GM13976 (cell line): ENCODE results near the gene PDP2.

Experiments
- DNase-seq: peaks from one replicate; pipeline ENCODE4 v3.0.0; 2012; ENCODE audit warnings: low spot score
- in situ Hi-C: fragments of 300-500 bp; cut with MboI; formaldehyde crosslinking; loops from one replicate; pipeline ENCODE4 v1.12.0; 2022; ENCODE audit warnings: low sequenced_read_pairs, mixed read lengths, inconsistent platforms; ENCODE audit not compliant: unreplicated experiment
- TF ChIP-seq, protein P1 (sequence below): IDR thresholded peaks from 2 replicates; pipeline ENCODE4 v1.5.1; 2012; ENCODE audit warnings: borderline replicate concordance, mild to moderate bottlenecking; ENCODE audit not compliant: insufficient read depth; ENCODE audit errors: extremely low read depth, missing control alignments, control extremely low read depth

Gene PDP2

DNA sequence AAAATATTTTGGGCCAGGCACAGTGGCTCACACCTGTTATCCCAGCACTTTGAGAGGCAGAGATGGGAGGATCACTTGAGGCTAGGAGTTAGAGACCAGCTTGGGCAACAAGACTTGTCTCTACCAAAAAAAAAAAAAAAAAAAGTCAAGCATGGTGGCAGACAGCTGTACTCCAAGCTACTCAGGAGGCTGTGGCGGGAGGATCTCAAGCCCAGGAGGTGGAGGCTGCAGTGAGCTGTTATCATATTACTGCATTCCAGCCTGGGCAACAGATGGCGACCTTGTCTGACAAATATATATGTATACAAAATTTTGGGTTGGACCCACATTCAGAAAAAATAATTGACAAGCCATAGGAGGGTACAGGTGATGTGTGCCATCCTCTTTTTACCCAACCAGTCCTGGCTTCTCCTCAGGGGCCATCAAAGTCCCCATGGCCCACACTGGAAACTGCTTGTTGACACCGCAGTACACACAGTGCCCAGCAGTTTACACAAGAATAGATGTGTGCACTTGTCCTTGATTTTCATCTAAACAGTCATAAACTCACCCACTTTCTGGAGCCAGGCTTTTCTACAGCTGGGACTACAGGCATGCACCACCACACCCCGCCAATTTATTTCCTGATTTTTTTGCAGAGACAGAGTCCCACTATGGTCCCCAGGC, 56.7 kb downstream of the PDP2 start:
- no peak for DNase-seq
- in situ Hi-C loops = no loop called here
- TF ChIP-seq, protein P1, sequence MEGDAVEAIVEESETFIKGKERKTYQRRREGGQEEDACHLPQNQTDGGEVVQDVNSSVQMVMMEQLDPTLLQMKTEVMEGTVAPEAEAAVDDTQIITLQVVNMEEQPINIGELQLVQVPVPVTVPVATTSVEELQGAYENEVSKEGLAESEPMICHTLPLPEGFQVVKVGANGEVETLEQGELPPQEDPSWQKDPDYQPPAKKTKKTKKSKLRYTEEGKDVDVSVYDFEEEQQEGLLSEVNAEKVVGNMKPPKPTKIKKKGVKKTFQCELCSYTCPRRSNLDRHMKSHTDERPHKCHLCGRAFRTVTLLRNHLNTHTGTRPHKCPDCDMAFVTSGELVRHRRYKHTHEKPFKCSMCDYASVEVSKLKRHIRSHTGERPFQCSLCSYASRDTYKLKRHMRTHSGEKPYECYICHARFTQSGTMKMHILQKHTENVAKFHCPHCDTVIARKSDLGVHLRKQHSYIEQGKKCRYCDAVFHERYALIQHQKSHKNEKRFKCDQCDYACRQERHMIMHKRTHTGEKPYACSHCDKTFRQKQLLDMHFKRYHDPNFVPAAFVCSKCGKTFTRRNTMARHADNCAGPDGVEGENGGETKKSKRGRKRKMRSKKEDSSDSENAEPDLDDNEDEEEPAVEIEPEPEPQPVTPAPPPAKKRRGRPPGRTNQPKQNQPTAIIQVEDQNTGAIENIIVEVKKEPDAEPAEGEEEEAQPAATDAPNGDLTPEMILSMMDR = no peak

DNA sequence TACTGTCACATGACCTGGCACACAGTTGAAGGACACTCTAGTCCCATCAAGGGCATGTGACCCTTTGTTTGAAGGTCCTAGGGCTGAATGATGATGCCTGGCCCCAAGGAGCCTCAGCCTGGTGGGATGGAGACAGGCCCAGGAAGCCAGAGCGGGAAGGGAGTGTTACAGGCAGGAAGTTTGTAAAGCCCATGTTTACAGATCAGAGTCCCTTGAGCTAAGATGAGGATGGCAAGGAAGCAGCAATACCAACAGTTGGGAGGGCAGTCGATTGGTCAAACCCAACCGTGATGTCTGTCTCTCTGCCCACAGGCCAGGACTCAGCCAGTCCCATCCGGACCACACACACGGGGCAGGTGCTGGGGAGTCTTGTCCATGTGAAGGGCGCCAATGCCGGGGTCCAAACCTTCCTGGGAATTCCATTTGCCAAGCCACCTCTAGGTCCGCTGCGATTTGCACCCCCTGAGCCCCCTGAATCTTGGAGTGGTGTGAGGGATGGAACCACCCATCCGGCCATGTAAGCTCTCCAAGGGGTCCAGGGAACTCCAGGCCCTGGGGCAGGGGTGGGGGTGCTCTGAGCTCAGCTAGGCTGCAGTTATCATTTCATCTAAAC, 57.5 kb downstream of the PDP2 start:
- TF ChIP-seq, protein P1 = no peak
- in situ Hi-C loops = no loop called here

DNA sequence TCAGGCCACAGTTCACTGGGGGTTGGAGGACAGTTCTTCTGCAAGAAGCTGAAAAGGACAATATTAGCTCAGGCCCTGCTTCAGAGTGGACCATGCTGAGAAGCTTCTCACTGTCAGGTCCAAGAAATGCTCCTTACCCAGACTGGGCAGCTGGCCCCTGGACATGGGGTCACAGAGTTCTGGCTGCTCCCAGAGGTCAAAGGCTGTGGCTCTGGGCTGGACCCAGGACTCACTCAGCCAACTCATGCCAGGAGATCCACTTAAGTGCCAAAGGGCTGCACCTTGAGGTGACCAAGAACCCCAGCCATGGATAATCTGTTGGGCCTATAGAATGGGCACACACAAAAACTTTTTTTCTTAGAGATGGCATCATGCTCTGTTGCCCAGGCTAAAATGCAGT, 59.1 kb downstream of the PDP2 start:
- TF ChIP-seq, protein P1 = no peak
- in situ Hi-C loops = no loop called here
- DNase-seq = no peak

More for the DNA sequence above, 57.5 kb downstream of the PDP2 start:
- DNase-seq = no peak

DNA sequence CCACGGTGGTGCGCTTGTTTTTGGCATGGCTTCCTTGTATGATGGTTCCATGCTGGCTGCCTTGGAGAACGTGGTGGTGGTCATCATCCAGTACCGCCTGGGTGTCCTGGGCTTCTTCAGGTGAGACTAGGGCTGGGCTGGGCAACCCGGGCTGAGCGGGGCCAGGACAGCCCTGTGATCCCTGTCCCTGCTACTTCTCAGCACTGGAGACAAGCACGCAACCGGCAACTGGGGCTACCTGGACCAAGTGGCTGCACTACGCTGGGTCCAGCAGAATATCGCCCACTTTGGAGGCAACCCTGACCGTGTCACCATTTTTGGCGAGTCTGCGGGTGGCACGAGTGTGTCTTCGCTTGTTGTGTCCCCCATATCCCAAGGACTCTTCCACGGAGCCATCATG, 59.9 kb downstream of the PDP2 start:
- DNase-seq = no peak
- TF ChIP-seq, protein P1 = no peak
- in situ Hi-C loops = no loop called here
